Activated CD4-positive, alpha-beta T cell treated with anti-CD3 and anti-CD28 coated beads, Interleukin-2, amount 50 U/mL, for 1 hour (primary cell): ENCODE data around the gene RANGAP1.

Experiments
- DNase-seq: peaks from one replicate; pipeline ENCODE4 v3.0.0-alpha.2; 2020

RANGAP1 gene

DNA sequence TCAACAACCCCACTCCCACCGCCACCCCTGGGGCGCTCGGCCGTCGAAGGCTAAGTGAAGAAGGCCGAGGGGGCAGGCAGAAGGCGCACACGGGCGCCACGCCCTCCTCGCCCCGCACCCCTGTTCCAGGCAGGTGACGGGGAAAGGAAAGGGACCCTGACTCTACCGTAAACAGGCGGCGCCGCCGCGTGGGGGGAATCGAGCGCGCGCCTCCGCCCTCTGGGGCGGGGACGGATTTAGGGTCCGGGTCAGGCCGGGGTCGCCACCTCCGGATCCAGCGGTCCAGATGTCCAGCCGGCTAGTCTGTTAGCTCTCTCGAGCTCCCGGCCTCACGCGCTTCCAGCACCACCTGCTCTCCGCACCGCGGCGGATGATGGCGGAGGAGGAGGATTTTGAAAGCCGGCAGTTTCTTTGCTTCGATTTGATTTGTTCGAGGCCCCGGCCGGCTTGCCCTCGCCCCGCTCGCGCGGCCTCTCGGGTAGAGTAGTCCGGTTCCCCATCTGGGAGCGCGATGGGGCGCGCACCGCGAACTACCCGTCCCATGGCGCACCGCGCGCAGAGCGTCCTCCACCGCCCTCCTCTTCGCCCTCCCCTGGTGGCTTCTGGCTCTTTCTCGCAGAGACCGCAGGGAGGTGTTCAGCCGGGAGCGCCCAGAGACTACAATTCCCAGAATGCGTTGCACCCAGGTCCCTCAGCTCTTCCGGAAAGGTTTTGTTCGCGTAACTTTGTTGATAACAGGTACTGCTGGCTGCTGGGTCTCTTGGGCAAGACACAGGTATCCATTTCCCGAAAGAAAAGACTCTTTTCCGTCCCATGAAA is at the start of gene RANGAP1:
Gene RANGAP1, minus strand, starts transcription at position 368 of the 819 bp plus-strand sequence. CDS start 5,143 bp downstream, outside the sequence.
- DNase-seq, result peak; percentile 97

GRCh38 chr22:41334951-41335635 is 49.1 kb upstream of the RANGAP1 start:
- DNase-seq, result no peak

DNA sequence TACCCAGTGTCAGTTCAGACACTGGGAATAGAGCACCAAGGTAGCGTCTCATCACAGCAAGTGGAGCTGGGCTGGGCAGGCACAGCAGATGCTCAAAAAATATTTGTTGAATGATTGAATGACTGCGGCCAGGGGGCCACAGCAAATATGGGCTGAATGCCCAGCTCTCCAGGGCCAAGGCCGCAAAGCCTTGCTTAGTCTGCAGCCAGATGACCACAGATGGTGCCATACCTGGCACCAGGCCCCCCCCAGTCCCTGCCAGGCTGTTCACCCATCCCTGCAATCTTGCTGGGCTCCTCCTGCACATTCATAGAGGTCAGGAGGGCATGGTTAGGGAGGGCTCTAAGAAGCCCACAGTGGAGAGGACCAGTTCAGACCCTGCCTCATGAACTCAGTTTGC is 48.2 kb upstream of the RANGAP1 start:
- no peak for DNase-seq

DNA sequence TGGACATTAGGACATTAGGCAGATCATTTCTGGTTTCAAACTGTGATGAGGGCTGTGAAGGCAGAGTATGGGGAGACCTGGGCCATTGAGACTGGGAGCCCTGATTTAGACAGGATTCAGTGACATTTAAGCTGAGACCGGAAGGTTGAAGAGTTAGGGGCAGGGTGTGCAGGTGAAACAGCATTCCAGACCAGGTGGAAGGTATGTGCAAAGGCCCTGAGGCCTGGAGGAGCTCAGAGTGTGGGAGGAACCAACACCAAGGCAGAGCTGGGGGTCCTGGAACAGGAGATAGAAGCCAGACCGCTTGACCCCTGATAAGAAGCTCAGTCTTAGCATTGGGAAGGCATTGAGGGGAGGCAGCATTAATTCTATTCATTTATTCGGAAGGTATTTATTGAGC is 47.8 kb upstream of the RANGAP1 start:
- DNase-seq, result no peak

GRCh38 chr22:41332217-41332939 is 46.4 kb upstream of the RANGAP1 start:
- no peak for DNase-seq

- DNase-seq, result no peak
Observed at GRCh38 chr22:41330169-41330568, 44.2 kb upstream of the RANGAP1 start.

GRCh38 chr22:41327124-41327523 is 41.1 kb upstream of the RANGAP1 start:
- no peak for DNase-seq

DNA sequence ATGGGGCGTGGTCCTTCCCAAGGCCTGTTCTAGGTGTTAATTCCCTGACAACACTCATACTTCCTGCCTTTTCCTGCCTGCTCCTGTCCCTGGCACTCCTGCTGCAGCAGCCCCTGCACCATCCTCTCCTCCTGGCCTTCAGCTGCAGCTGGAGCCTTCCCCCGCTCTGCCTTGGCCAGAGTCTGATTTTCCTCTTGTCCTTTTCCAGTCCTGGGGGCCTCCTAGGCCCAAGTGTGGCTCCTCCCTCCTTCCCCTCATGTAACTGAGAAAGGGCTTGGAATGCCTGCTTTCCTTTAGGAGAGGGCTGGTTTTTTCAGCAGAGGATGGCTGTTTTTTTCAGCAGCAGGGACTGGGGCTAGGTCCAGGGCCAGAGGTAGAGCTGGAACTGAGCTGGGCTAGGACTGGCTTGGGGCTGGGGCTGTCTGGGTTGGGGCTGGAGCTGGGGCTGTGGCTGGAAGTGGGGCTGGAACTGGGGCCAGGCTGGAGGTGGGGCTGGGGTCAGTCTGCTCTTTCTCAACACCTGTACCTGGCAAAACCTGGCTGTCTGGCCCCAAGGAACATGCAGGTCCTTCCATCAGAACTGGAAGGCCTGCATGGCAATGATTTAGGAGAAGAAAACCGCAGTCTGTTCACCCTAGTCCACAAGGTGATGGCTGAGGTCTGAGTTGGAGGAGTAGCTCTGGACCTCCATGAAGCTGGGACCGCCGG is 39.0 kb upstream of the RANGAP1 start:
- no peak for DNase-seq

- no peak for DNase-seq
Observed at GRCh38 chr22:41320416-41321240, 34.6 kb upstream of the RANGAP1 start.

DNA sequence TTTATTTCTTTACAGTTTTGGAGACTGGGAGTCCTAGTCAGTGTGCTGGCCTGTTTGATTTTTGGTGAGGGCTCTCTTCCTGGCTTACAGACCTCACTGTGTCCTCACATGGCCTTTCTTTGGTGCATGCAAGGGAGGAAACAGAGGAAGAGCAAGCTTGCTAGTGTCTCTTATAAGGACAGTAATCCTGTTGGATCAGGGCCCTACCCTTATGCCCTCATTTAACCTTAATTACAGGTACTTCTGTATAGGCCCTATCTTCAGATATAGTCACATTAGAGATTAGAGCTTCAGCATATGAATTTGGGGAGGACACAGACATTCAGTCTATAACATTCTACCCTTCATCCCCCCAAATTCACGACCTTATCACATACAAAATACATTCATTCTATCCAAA is 29.6 kb upstream of the RANGAP1 start:
- no peak for DNase-seq

- DNase-seq, result no peak
Observed at GRCh38 chr22:41314821-41315220, 28.8 kb upstream of the RANGAP1 start.

- DNase-seq, result no peak
Observed at GRCh38 chr22:41311487-41311886, 25.5 kb upstream of the RANGAP1 start.

DNA sequence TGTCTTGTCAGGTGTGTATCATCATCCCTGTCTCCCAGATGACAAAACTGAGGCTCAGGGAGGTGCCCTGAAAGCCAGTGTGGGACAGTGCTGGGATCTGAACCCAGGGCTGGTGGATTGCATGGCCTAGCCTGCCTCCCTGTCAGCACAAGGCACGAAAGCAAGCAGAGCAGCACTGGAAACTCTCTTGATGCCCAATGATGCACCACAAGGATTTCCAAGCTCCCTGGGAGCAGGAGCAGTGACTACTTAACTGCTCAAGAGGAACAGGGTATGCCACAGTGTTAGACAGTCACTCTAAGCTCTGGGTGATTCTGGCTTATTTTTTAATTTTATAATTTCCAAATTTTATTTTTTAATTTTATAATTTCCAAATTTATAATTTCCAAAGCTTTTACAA is 24.3 kb upstream of the RANGAP1 start:
- DNase-seq, result no peak

DNA sequence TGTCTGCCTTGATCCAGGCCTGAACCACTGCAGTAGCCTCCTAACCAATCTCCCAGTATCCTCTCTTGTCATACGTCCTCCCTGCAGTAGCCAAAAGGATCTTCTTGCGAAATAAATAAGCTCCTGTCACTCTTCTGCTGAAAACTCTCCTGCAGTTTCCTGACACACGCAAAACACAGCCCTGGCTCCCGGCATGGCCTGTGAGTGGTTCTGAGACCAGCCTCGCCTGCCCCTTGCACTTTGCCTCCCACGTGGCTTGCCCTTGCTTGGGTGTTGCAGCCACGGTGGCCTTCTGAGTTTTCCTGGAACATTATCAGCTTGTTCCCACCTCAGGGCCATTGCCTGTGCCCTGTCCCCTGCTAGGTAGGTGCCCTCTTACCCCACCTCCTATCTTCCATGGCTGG is 22.6 kb upstream of the RANGAP1 start:
- DNase-seq, result no peak

GRCh38 chr22:41308054-41308453 is 22.1 kb upstream of the RANGAP1 start:
- DNase-seq, result no peak

- no peak for DNase-seq
Observed at GRCh38 chr22:41305646-41306045, 19.7 kb upstream of the RANGAP1 start.

- DNase-seq, result no peak
Observed at GRCh38 chr22:41302811-41303210, 16.8 kb upstream of the RANGAP1 start.

DNA sequence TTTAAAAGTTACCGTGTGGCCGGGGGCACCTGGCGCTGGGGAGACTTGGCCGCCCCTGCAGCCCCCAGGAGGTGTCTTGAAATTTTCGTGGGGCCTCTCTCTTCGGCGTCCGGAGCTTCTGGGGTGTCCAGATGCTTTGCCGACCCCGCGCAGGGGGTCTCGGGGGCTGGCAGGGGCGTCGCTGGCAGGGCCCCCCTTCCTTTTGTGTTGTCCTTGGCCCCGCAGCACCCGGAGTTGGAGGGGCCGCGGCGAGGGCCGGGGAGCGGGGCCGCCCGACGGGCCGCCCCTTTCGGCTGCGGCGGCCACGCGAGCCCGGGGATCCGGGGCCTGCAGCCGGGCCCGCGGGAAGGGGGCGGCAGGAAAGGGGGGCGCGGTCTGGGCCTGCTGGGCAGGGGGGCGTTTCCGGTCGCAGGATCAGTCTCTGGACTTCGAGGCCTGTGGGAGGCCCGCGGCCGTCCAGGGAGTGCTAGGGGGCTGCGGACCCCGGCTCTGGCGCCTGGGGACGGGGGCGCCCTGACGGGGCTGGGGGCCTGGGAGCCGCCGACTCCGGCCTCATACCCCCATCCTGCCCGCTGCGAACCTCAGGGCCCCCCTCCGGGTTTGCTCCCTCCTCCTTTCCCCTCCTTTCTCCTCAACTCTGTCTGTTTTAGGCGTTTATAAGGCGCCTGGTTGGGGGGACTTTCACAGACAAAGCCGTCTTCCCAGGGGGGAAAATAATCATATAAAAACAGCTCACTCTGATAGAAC is 16.2 kb upstream of the RANGAP1 start:
- no peak for DNase-seq

DNA sequence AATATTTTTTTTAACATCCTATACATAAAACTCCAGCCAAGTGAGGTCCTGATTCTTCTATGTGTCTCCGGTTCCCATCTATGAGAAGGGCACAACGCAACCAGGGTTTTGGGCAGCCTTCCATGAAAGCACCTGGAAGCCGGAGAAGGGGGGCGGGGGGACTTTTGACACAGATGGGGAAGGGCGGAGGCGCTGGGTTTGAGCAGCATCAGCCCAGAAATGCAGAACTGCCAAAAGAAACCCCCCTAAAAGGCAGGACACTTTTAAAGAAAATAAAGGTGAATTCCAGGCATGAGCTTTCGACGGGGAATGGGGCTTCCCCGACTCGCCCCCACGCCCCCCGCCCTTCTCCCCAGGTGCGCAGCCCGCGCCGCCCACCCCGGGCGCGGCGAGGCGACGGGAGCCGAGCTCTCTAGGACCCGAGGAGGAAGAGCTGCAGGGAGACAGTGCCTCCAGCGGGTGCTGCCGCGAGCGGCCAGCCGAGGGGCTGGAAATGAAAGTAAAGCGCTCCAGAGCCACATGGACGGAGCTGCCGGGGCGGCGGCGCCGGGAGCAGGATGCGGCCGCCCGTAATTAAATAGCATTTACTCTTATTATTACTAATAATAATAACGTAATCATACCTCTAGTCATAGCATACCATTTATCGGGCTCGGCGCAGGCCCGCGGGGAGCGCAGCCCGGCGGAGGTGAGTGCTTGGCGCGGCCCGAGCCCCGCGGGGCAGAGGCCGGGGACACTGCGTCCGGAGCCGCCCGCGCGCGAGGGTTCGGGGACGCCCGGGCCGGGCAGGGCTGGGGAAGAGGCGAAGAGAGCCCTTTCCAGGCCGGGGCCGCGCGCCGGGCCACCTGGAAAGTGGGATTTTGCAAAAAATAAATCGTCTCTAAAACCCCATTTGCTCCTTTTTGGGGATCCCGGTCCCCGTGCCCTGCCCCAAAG is 15.4 kb upstream of the RANGAP1 start, which contains the start of gene ZC3H7B:
Gene ZC3H7B, plus strand, starts transcription at position 441 of the 936 bp plus-strand sequence. CDS start 19,136 bp downstream, outside the sequence.
- DNase-seq, result peak; percentile 79

- no peak for DNase-seq
Observed at GRCh38 chr22:41300661-41301060, 14.7 kb upstream of the RANGAP1 start.
